SU-DHL-6 (cell line): ENCODE data around the gene PDE4B.

Source experiments
- EZH2phosphoT487 ChIP-seq: fragments of 200-600 bp; sonication (generic), shearing (Covaris generic); conservative IDR thresholded peaks from 2 replicates; pipeline ENCODE4 v1.6.1; 2018; ENCODE audit warnings: mild to moderate bottlenecking, antibody characterized with exemption, low read length, moderate library complexity, mixed read lengths
- TF ChIP-seq, protein P1 (sequence below): fragments of 200-600 bp; sonication (generic); IDR thresholded peaks from one replicate; pipeline ENCODE4 v1.5.1; 2017; ENCODE audit warnings: antibody characterized with exemption, mild to moderate bottlenecking, low read length, moderate library complexity; ENCODE audit not compliant: insufficient read depth, poor library complexity, severe bottlenecking

DNA sequence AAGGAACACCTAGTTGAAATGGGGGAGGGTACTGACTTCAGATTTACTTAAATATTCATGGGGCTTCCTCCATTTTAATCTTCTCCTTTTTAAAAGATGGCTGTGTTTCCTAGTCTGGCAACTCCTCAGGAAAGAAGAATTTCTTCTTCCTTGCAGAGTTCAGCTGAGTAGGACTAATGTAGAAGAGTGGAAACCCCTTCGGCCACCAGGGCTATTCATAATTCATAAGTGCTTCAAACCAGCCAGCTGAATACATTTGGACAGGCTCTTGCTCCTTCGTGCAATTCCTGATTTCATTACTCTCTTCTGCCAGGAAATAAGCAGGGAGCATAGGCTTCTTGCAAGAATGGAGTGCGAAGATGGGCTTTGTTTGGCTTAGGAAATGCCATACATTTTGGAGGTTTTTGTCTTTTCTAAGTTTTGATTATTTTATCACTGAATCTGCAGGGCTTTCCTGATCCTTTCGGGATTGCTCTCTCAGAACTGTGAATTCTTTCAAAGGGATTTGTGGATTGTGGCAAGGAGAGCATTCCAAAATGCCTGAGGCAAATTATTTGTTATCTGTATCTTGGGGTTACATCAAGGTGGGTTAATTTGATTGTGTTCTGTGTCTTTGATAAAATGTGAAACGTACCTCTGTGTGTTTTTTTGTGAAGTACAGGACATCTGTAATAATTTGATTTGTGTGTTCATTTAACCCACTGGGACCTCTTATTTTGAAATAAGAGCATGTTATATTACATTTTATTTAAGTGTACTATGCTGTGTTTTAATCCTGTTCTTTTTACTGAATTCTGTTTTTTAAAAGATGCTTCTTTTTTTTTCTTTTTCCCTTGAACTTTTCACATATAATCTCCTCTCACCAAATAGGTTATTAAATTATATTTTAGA, 561.9 kb downstream of the PDE4B start:
- TF ChIP-seq, protein P1, sequence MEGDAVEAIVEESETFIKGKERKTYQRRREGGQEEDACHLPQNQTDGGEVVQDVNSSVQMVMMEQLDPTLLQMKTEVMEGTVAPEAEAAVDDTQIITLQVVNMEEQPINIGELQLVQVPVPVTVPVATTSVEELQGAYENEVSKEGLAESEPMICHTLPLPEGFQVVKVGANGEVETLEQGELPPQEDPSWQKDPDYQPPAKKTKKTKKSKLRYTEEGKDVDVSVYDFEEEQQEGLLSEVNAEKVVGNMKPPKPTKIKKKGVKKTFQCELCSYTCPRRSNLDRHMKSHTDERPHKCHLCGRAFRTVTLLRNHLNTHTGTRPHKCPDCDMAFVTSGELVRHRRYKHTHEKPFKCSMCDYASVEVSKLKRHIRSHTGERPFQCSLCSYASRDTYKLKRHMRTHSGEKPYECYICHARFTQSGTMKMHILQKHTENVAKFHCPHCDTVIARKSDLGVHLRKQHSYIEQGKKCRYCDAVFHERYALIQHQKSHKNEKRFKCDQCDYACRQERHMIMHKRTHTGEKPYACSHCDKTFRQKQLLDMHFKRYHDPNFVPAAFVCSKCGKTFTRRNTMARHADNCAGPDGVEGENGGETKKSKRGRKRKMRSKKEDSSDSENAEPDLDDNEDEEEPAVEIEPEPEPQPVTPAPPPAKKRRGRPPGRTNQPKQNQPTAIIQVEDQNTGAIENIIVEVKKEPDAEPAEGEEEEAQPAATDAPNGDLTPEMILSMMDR: no peak
- TF ChIP-seq EZH2phosphoT487: no peak
